Measurements from ENCODE around the gene EIF6. TPM values are rescaled to one million over a fixed set of nuclear protein-coding genes. Genes with fewer than 3 reads are reported as not detected.

The EIF6 gene
- total and polyA plus RNA-seq, 2 experiments from 2014 or later = 149 to 215 TPM

GRCh38 chr20:35281506-35282101 is 3.0 kb downstream of the EIF6 start:
- TF ChIP-seq ZNF331 (CRISPR knock-in tag; IDR thresholded peaks at IDR 0.05; ENCODE audit: low read depth) (no peak), NANOG (IDR thresholded peaks at IDR 0.05; ENCODE audit: borderline replicate concordance) (no peak), ZNF462 (CRISPR knock-in tag; IDR thresholded peaks at IDR 0.05) (no peak), CREB1 (CRISPR knock-in tag; IDR thresholded peaks at IDR 0.05; ENCODE audit: low read depth) (no peak), POLR2AphosphoS5 (IDR thresholded peaks at IDR 0.05; ENCODE audit: low read depth) (no peak), EZH2 (IDR thresholded peaks at IDR 0.05; ENCODE audit: low read depth, unreplicated experiment) (no peak), EZH2phosphoT487 (IDR thresholded peaks at IDR 0.05; ENCODE audit: unreplicated experiment) (no peak), ZNF114 (CRISPR knock-in tag; IDR thresholded peaks at IDR 0.05) (no peak), ETS1 (IDR thresholded peaks at IDR 0.05) (no peak), STAT1 (IDR thresholded peaks at IDR 0.05; ENCODE audit: unreplicated experiment) (no peak), JUNB (IDR thresholded peaks at IDR 0.05; ENCODE audit: unreplicated experiment) (no peak), REST (IDR thresholded peaks at IDR 0.05; ENCODE audit: unreplicated experiment) (no peak), CTCF (conservative IDR thresholded peaks at IDR 0.05; ENCODE audit: low read depth in 2 of 2) (no peak)
- Histone ChIP-seq H3K27ac (ENCODE audit: low read depth) (0 out of 2 replicates have a peak overlapping the region, but pooled peaks have one; percentile 50), H4K20me1 (replicated peaks; ENCODE audit: insufficient read depth) (peaks cover 24% of the 10 kb centered on the region; the same call in 1 of the 2 replicates), H3K4me1 (ENCODE audit: insufficient read depth) (peaks cover 12% of the 10 kb centered on the region; the same call in 1 of the 2 replicates), H3K9me2 (ENCODE audit: insufficient read depth) (no peaks in the 10 kb centered on the region), H3F3A (replicated peaks; ENCODE audit: low read depth) (peaks cover 43% of the 10 kb centered on the region), H3K4me3 (no peak overlapping the region), H3K36me3 (ENCODE audit: insufficient read depth) (peaks cover 18% of the 10 kb centered on the region), H3K27me3 (ENCODE audit: insufficient read depth) (no peaks in the 10 kb centered on the region), H2AFZ (no peak overlapping the region), H3K79me2 (replicated peaks; ENCODE audit: insufficient read depth) (peaks cover 41% of the 10 kb centered on the region), H3K4me2 (no peak overlapping the region)
- Mint-ChIP-seq H3K9me3 (no peaks in the 10 kb centered on the region; the same call in 2 of the 3 replicates), H3K27ac (no peak overlapping the region), H3K36me3 (ENCODE audit: low read depth) (peaks cover 60% of the 10 kb centered on the region), H3K27me3 (ENCODE audit: insufficient read depth, low read depth, poor library complexity) (peaks cover 33% of the 10 kb centered on the region), H3K4me3 (no peak overlapping the region), H3K4me1 (peaks cover 22% of the 10 kb centered on the region)
- DNase-seq (ENCODE audit: low spot score) = no peak
- ATAC-seq = no peak
